ENCODE results near the gene STAM.

Gene STAM

GRCh38 chr10:17643755-17644484 is at the start of gene STAM:
STAM (plus strand) TSS chr10:17644151; CDS start chr10:17644340, 189 bp downstream.
- Histone ChIP-seq H3K4me1 (ENCODE audit: insufficient read depth, low read length) (peaks cover 10% of the 10 kb centered on the region; the same call in 1 of the 2 replicates), H3K36me3 (ENCODE audit: insufficient read depth, low read length) (no peaks in the 10 kb centered on the region), H3K9me3 (ENCODE audit: control insufficient read depth, insufficient read depth, low read length) (no peaks in the 10 kb centered on the region), H3K9ac (ENCODE audit: low read depth, low read length) (peak within 1 kb of the TSS; percentile 83)

- Histone ChIP-seq H3K9ac (ENCODE audit: low read depth, low read length) (no peak overlapping the region), H3K9me3 (ENCODE audit: control insufficient read depth, insufficient read depth, low read length) (no peaks in the 10 kb centered on the region), H3K36me3 (ENCODE audit: insufficient read depth, low read length) (no peaks in the 10 kb centered on the region; the same call in 1 of the 2 replicates), H3K4me1 (ENCODE audit: insufficient read depth, low read length) (no peaks in the 10 kb centered on the region)
Measured at GRCh38 chr10:17597386-17597785, 46.6 kb upstream of the STAM start.

GRCh38 chr10:17599089-17599488 is 44.9 kb upstream of the STAM start:
- H3K9ac ChIP-seq (ENCODE audit: low read depth, low read length): no peak overlapping the region
- H3K36me3 ChIP-seq (ENCODE audit: insufficient read depth, low read length): no peaks in the 10 kb centered on the region; the same call in 1 of the 2 replicates
- H3K9me3 ChIP-seq (ENCODE audit: control insufficient read depth, insufficient read depth, low read length): no peaks in the 10 kb centered on the region
- H3K4me1 ChIP-seq (ENCODE audit: insufficient read depth, low read length): no peaks in the 10 kb centered on the region

GRCh38 chr10:17605936-17606335 is 38.0 kb upstream of the STAM start:
- Histone ChIP-seq H3K36me3 (ENCODE audit: insufficient read depth, low read length) (no peaks in the 10 kb centered on the region), H3K4me1 (ENCODE audit: insufficient read depth, low read length) (no peaks in the 10 kb centered on the region)

DNA sequence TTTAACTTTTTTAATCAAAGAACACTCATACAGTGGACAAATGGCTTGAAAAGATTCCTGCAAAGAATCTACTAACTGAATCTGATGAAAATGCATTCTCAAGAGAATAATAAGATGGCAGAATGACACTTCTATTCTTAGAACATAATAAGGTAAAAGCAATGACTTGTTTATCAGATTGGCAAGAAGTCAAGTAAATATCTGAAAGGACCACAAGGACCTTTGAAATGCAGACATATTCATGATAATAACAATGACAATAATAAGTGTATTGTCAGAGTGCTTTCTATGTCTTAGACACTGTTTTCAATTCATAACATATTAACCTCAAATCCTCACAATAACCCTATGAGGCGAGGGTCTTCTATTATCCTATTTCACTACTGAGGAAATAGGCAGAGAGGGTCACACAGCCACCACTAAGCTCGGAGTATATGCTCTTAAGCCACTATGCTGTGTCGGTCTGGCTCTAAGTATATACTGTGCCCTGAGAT is 37.4 kb upstream of the STAM start:
- no peaks in the 10 kb centered on the region for H3K4me1 ChIP-seq (ENCODE audit: insufficient read depth, low read length)
- no peaks in the 10 kb centered on the region for H3K9me3 ChIP-seq (ENCODE audit: control insufficient read depth, insufficient read depth, low read length)
- no peaks in the 10 kb centered on the region for H3K36me3 ChIP-seq (ENCODE audit: insufficient read depth, low read length)
- no peak overlapping the region for H3K9ac ChIP-seq (ENCODE audit: low read depth, low read length)

More at GRCh38 chr10:17605936-17606335, 38.0 kb upstream of the STAM start:
- Histone ChIP-seq H3K9me3 (ENCODE audit: control insufficient read depth, insufficient read depth, low read length) (no peaks in the 10 kb centered on the region), H3K9ac (ENCODE audit: low read depth, low read length) (no peak overlapping the region)

DNA sequence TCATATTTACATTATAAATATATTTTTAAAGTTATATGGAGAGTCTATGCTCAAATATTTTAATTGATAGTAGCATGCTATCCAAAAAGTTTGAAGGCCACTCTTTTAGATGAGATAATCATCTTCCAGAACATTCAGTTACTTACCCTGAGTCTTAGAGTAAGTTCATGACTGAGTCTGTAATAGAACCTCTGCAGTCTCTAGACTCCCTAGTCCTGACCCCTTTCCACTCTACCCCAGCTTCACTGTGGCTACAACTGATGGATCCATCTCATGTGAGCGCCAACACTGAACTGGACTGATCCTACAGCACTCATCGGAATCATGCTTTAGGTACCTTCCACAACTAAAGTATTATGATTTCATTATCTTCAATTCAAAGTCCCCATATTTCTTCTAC is 36.9 kb upstream of the STAM start:
- Histone ChIP-seq H3K4me1 (ENCODE audit: insufficient read depth, low read length) (no peaks in the 10 kb centered on the region), H3K9ac (ENCODE audit: low read depth, low read length) (no peak overlapping the region), H3K9me3 (ENCODE audit: control insufficient read depth, insufficient read depth, low read length) (no peaks in the 10 kb centered on the region), H3K36me3 (ENCODE audit: insufficient read depth, low read length) (no peaks in the 10 kb centered on the region)

DNA sequence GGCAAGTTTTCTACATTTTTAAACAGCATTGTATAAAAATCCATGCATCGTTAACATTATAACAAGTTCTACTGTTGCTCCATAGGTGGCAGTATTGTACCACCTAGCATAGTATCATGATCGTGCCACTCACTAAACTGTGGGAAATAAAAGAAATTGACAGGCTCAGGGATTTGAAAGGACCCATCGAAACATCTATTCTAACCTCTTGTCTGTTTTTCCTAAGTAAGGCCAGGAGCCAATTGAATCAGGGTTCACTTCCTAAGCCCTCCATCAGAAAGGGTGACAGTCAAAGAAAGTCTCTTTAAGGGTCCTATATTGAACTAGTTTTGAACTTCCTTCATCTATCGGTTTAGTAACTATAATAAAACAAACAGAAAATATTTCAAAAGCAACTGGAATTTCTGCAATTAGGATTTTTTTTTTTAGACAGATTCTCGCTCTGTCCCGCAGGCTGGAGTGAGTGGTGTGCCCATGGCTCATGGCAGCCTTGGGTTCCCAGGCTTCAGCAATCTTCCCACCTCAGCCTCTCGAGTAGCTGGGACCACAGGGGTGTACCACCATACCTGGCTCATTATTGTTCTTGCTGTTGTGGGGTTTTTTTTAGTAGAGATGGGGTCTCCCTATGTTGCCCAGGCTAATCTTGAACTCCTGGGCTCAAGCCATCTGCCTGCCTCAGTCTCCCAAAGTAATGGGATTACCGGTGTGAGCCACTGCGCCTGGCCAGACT is 36.2 kb upstream of the STAM start:
- Histone ChIP-seq H3K9me3 (ENCODE audit: control insufficient read depth, insufficient read depth, low read length) (no peaks in the 10 kb centered on the region), H3K9ac (ENCODE audit: low read depth, low read length) (no peak overlapping the region), H3K36me3 (ENCODE audit: insufficient read depth, low read length) (no peaks in the 10 kb centered on the region), H3K4me1 (ENCODE audit: insufficient read depth, low read length) (no peaks in the 10 kb centered on the region)

DNA sequence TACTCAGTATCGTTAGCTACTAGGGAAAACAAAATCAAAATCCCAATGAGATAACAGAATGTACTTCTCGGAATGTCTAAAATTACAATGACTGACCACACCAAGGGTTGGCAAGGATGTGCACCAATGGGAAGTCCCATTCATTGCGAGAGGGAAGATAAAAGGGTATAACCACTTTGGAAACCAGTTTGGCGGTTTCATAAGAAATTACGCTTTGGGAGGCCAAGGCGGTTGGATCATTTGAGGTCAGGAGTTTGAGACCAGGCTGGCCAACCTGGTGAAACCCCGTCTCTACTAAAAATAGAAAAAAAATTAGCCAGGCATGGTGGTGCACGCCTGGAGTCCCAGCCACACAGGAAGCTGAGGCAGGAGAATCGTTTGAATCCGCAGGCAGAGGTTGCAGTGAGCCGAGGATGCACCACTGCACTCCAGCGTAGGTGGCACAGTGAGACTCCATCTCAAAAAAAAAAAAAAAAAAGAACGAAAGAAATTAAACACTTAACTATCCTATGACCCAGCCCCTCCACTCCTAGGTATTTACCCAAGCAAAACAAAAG is 34.4 kb upstream of the STAM start:
- Histone ChIP-seq H3K9ac (ENCODE audit: low read depth, low read length) (no peak overlapping the region), H3K4me1 (ENCODE audit: insufficient read depth, low read length) (no peaks in the 10 kb centered on the region), H3K9me3 (ENCODE audit: control insufficient read depth, insufficient read depth, low read length) (no peaks in the 10 kb centered on the region), H3K36me3 (ENCODE audit: insufficient read depth, low read length) (no peaks in the 10 kb centered on the region)

DNA sequence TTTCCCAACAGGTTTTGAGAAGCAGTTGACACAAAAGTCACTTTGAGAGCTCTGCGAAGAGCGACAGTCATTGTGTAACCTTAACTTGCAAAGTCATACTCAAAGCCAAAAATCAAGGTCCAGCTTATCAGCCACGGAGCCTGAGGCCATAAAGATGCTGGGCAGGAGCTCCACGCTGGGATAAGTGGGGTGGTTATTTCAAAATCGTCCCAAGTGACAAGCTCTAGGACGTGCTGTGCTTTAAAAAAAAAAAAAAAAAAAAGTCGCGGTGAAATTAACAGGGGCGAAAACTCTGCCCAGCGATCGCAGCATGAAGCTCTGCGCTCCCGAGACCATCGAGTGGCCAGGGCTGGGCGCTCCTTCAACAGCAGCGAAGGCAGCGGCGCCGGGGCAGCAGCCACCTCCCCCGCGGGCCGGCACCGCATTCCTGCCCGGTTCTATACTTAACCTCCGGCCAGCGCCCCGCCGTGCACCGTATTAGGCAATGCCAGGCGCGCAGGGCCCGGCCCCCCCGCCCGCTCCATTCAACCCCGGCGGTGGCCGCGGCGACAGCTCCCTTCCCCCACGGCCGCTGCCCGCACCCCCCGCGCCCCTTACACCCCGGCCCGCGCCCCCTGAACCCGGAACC is 27.4 kb upstream of the STAM start:
- Histone ChIP-seq H3K9me3 (ENCODE audit: control insufficient read depth, insufficient read depth, low read length) (no peaks in the 10 kb centered on the region), H3K36me3 (ENCODE audit: insufficient read depth, low read length) (no peaks in the 10 kb centered on the region), H3K9ac (ENCODE audit: low read depth, low read length) (peak overlapping the region; percentile 87), H3K4me1 (ENCODE audit: insufficient read depth, low read length) (no peaks in the 10 kb centered on the region)

- no peaks in the 10 kb centered on the region for H3K9me3 ChIP-seq (ENCODE audit: control insufficient read depth, insufficient read depth, low read length)
- peak within 1 kb of the TSS; percentile 87 for H3K9ac ChIP-seq (ENCODE audit: low read depth, low read length)
- no peaks in the 10 kb centered on the region for H3K36me3 ChIP-seq (ENCODE audit: insufficient read depth, low read length)
- H3K4me1 ChIP-seq (ENCODE audit: insufficient read depth, low read length): no peaks in the 10 kb centered on the region
Measured at GRCh38 chr10:17617031-17617911, 26.7 kb upstream of the STAM start, which contains the start of gene HACD1. HACD1 (minus strand) TSS chr10:17617374; CDS start chr10:17617339, 35 bp downstream.

- H3K4me1 ChIP-seq (ENCODE audit: insufficient read depth, low read length): no peaks in the 10 kb centered on the region
- no peaks in the 10 kb centered on the region for H3K36me3 ChIP-seq (ENCODE audit: insufficient read depth, low read length)
- no peaks in the 10 kb centered on the region for H3K9me3 ChIP-seq (ENCODE audit: control insufficient read depth, insufficient read depth, low read length)
- H3K9ac ChIP-seq (ENCODE audit: low read depth, low read length): no peak overlapping the region
Measured at GRCh38 chr10:17622061-17622460, 21.9 kb upstream of the STAM start.

DNA sequence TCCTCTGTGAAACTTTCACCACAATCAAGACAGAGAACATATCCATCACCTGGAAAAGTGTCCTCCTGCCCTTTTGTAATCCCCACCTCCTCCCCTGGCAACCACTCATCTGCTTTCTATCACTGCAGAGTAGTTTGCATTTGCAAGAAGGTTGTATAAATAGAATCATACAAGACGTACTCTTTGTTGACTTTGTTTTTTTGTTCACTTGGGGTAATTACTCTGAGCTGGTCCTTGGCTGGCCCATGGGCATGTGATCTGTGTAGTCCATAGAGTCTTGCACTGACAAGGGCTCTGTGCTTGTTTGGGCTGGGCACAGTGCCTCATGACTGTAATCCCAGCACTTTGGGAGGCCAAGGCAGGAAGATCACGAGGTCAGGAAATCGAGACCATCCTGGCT is 19.0 kb upstream of the STAM start:
- no peak overlapping the region for H3K9ac ChIP-seq (ENCODE audit: low read depth, low read length)
- no peaks in the 10 kb centered on the region for H3K4me1 ChIP-seq (ENCODE audit: insufficient read depth, low read length)
- H3K9me3 ChIP-seq (ENCODE audit: control insufficient read depth, insufficient read depth, low read length): no peaks in the 10 kb centered on the region
- no peaks in the 10 kb centered on the region for H3K36me3 ChIP-seq (ENCODE audit: insufficient read depth, low read length)

- Histone ChIP-seq H3K9ac (ENCODE audit: low read depth, low read length) (no peak overlapping the region), H3K36me3 (ENCODE audit: insufficient read depth, low read length) (no peaks in the 10 kb centered on the region), H3K9me3 (ENCODE audit: control insufficient read depth, insufficient read depth, low read length) (no peaks in the 10 kb centered on the region), H3K4me1 (ENCODE audit: insufficient read depth, low read length) (no peaks in the 10 kb centered on the region)
Measured at GRCh38 chr10:17626656-17627055, 17.3 kb upstream of the STAM start.
